ENCODE measurements around the gene NUB1. TPM values are rescaled to one million over a fixed set of nuclear protein-coding genes. Genes with fewer than 3 reads are reported as not detected.

Gene NUB1
- total RNA-seq, 1 experiment from 2014 or later = 48.5 TPM

GRCh38 chr7:151383638-151384351 lies 42.2 kb downstream of the NUB1 start:
- no peak overlapping the region for H3K18ac ChIP-seq (ENCODE audit: insufficient read length, low read depth, low read length)
- H4K91ac ChIP-seq (ENCODE audit: insufficient read length, low read depth, low read length) = no peak overlapping the region
- no peak overlapping the region for H2BK20ac ChIP-seq (ENCODE audit: low read depth, low read length, poor library complexity, severe bottlenecking)
- peaks cover 15% of the 10 kb centered on the region for H3K23me2 ChIP-seq (ENCODE audit: insufficient read length, low read depth, low read length, poor library complexity, severe bottlenecking)
- H3K9me3 Mint-ChIP-seq = no peaks in the 10 kb centered on the region
- no peak overlapping the region for H3K4me3 Mint-ChIP-seq
- no CpG with 5 or more reads among the region's 15 CpGs for WGBS (ENCODE audit: extremely low coverage, insufficient read length, low lambda C conversion rate)
- H4K8ac ChIP-seq (replicated peaks; ENCODE audit: insufficient read length, low read depth, low read length) = no peak overlapping the region
- H3T11ph ChIP-seq (ENCODE audit: low read length) = no peak overlapping the region
- no peak overlapping the region for H3K4me2 ChIP-seq (ENCODE audit: insufficient read depth, insufficient read length, low read length)
- H3K27ac ChIP-seq (ENCODE audit: insufficient read length, low read depth, low read length) = no peak overlapping the region
- peaks cover 8% of the 10 kb centered on the region; the same call in 1 of the 2 replicates for H3K27me3 ChIP-seq (ENCODE audit: insufficient read depth, low read length)
- H3K27ac Mint-ChIP-seq = no peak overlapping the region
- no peaks in the 10 kb centered on the region for H3K9me3 ChIP-seq (ENCODE audit: control insufficient read depth, low read depth, low read length)
- peaks cover 5 to 9% (median 9%) of the 10 kb centered on the region in 3 experiments; a peak in 6 of 7 replicates for H3K36me3 Mint-ChIP-seq (ENCODE audit: insufficient read depth in 1 of 3, low read depth in 3 of 3)
- TF ChIP-seq, protein P1, sequence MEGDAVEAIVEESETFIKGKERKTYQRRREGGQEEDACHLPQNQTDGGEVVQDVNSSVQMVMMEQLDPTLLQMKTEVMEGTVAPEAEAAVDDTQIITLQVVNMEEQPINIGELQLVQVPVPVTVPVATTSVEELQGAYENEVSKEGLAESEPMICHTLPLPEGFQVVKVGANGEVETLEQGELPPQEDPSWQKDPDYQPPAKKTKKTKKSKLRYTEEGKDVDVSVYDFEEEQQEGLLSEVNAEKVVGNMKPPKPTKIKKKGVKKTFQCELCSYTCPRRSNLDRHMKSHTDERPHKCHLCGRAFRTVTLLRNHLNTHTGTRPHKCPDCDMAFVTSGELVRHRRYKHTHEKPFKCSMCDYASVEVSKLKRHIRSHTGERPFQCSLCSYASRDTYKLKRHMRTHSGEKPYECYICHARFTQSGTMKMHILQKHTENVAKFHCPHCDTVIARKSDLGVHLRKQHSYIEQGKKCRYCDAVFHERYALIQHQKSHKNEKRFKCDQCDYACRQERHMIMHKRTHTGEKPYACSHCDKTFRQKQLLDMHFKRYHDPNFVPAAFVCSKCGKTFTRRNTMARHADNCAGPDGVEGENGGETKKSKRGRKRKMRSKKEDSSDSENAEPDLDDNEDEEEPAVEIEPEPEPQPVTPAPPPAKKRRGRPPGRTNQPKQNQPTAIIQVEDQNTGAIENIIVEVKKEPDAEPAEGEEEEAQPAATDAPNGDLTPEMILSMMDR (conservative IDR thresholded peaks at IDR 0.05) = no peak
- H2AFZ ChIP-seq (ENCODE audit: low read length) = no peak overlapping the region
- no peak overlapping the region for H3K23ac ChIP-seq (ENCODE audit: insufficient read length, low read depth, low read length)
- H3K9ac ChIP-seq (ENCODE audit: extremely low read depth, insufficient read length, low read length) = no peak overlapping the region
- no peaks in the 10 kb centered on the region for H3K4me1 ChIP-seq (ENCODE audit: insufficient read depth, low read length)
- peaks cover 34% of the 10 kb centered on the region for H3K27me3 Mint-ChIP-seq (ENCODE audit: low read depth)
- peaks cover 4% of the 10 kb centered on the region for H4K20me1 ChIP-seq (ENCODE audit: control insufficient read depth, insufficient read depth, insufficient read length)
- H3K14ac ChIP-seq (ENCODE audit: insufficient read depth, low read length) = no peak overlapping the region
- no peaks in the 10 kb centered on the region for H3K79me1 ChIP-seq (ENCODE audit: insufficient read depth, low read depth, low read length, poor library complexity, severe bottlenecking)
- no peak overlapping the region for H2BK5ac ChIP-seq (ENCODE audit: insufficient read length, low read length)
- no peak overlapping the region for H2BK15ac ChIP-seq (ENCODE audit: low read depth, low read length)
- peaks cover 17 to 18% of the 10 kb centered on the region in 2 experiments for H3K4me1 Mint-ChIP-seq
- H4K5ac ChIP-seq (ENCODE audit: insufficient read length, low read depth, low read length) = no peak overlapping the region
- no peak overlapping the region for H2BK12ac ChIP-seq (ENCODE audit: insufficient read length, low read depth, low read length)
- no peak overlapping the region for H3K4ac ChIP-seq (ENCODE audit: low read depth, low read length)
- no peaks in the 10 kb centered on the region for H3K79me2 ChIP-seq (ENCODE audit: insufficient read depth, low read length)
- H2AK5ac ChIP-seq (ENCODE audit: insufficient read length, low read length) = no peak overlapping the region
- H3K56ac ChIP-seq (ENCODE audit: insufficient read length, low read depth, low read length) = no peak overlapping the region
- peak; percentile 23 for DNase-seq
- H2BK120ac ChIP-seq (ENCODE audit: low read depth, low read length, poor library complexity, severe bottlenecking) = no peak overlapping the region
